Stomach (tissue), 9 donors: ENCODE measurements around the gene FKBP14. TPM values are rescaled to one million over a fixed set of nuclear protein-coding genes. Genes with fewer than 3 reads are reported as not detected.

Experiments
- DNase-seq, 2 donors: peaks; one replicate each; pipeline versions ENCODE4 v3.0.0 to v3.0.0-alpha.2; 2013 to 2019
- H3K27ac ChIP-seq, 5 donors: fragments of 200-600 bp in 4 of 5; sonication (generic) in 4 of 5; one replicate each; pipeline ENCODE4 v1.5.1; 2013 to 2019; ENCODE audit warnings: mild to moderate bottlenecking in 1 of 5, moderate library complexity in 1 of 5
- H3K27me3 ChIP-seq, 3 donors: fragments of 200-600 bp; sonication (generic); one replicate each; pipeline ENCODE4 v1.5.1; 2017 to 2019; ENCODE audit warnings: mixed run types in 1 of 3
- H3K36me3 ChIP-seq, 4 donors: fragments of 200-600 bp; sonication (generic); 1 replicate in 3 of 4; 2 replicates in 1 of 4; pipeline ENCODE4 v1.5.1; 2016 to 2019
- H3K4me1 ChIP-seq, 4 donors: fragments of 200-600 bp; sonication (generic); one replicate each; pipeline ENCODE4 v1.5.1; 2016 to 2019
- H3K4me3 ChIP-seq, 4 donors: fragments of 200-600 bp; sonication (generic) in 3 of 4; one replicate each; pipeline ENCODE4 v1.5.1; 2016 to 2019; ENCODE audit warnings: mild to moderate bottlenecking in 1 of 4
- H3K9me3 ChIP-seq, 4 donors: fragments of 200-600 bp; sonication (generic); one replicate each; pipeline ENCODE4 v1.5.1; 2016 to 2019
- CTCF ChIP-seq, 7 experiments: fragments of 450-650 bp in 4 of 7; fragments of 200-600 bp in 3 of 7; sonication (generic) in 3 of 7; IDR thresholded peaks; one replicate each; pipeline ENCODE4 v1.5.1; 2016 to 2019; ENCODE audit warnings: antibody characterized with exemption in 7 of 7, control low read depth in 2 of 7, mild to moderate bottlenecking in 1 of 7
- EP300 ChIP-seq: sonication (generic); formaldehyde crosslinking; IDR thresholded peaks from one replicate; pipeline ENCODE4 v1.6.1; 2017; ENCODE audit warnings: antibody characterized with exemption
- POLR2A ChIP-seq, 4 donors: fragments of 450-650 bp; IDR thresholded peaks; one replicate each; pipeline ENCODE4 v1.6.1; 2016; ENCODE audit warnings: antibody characterized with exemption in 4 of 4, control low read depth in 2 of 4, mild to moderate bottlenecking in 1 of 4, moderate library complexity in 1 of 4
- POLR2AphosphoS5 ChIP-seq, 3 donors: sonication (generic); formaldehyde crosslinking; IDR thresholded peaks; one replicate each; pipeline ENCODE4 v1.6.1; 2016; ENCODE audit warnings: antibody characterized with exemption in 3 of 3
- WGBS, 5 donors: extraction: QIAGEN DNeasy Blood & Tissue Kit in 3 of 5; methylation state at CpG; one replicate each; pipeline versions ENCODE4 v1.1.5 to v1.1.7; 2013 to 2018; 5-methylcytosine and 5-hydroxymethylcytosine counted together
- intact Hi-C: fragments of 100-400 bp; cut with DNase I; formaldehyde crosslinking; loops from one replicate; pipeline ENCODE4 v1.15.1; 2023; ENCODE audit warnings: low total_unique reads
- polyA plus RNA-seq, 3 donors: library from polyadenylated mRNA; stranded (reverse); fragments of 200-250 nt; gene quantifications; one replicate each; pipeline ENCODE4 v1.2.3, GENCODE V29; 2013
- total RNA-seq, 5 donors: library from RNA; depleted of rRNA; stranded (reverse); fragments of >200 nt; gene quantifications; one replicate each; pipeline versions ENCODE4 v1.1.0 to v1.2.3, GENCODE V29; 2014 to 2016
- donor health status: healthy with polysubstance abuse.
- donor health status: Bipolar disorder and iron deficiency.
- donor health status: healthy.

Gene FKBP14
- total and polyA plus RNA-seq, 8 donors: 0.29 to 45.2 (median 5.9) TPM

GRCh38 chr7:30041526-30042269, 15.2 kb upstream of the FKBP14 start:
- no peak for DNase-seq
- TF ChIP-seq POLR2A (IDR thresholded peaks at IDR 0.05) (no peak), POLR2AphosphoS5 (IDR thresholded peaks at IDR 0.05) (no peak), EP300 (no peak), CTCF (IDR thresholded peaks at IDR 0.05) (no peak)
- no peak overlapping the region for H3K4me3 ChIP-seq
- no peaks in the 10 kb centered on the region for H3K27me3 ChIP-seq
- peaks cover 0 to 18% (median 12%) of the 10 kb centered on the region in 4 donors for H3K36me3 ChIP-seq
- no peaks in the 10 kb centered on the region for H3K9me3 ChIP-seq
- 91 to 94% (median 93%) methylated on average over 4 of the region's 4 CpGs for whole genome bisulfite sequencing, 5 donors
- intact Hi-C loops: no loop called here
- no peak overlapping the region for H3K27ac ChIP-seq
- H3K4me1 ChIP-seq: peaks cover 7 to 32% (median 19%) of the 10 kb centered on the region in 4 donors

GRCh38 chr7:30040938-30041337, 14.4 kb upstream of the FKBP14 start:
- H3K27ac ChIP-seq: peak overlapping the region in 1 of 5 donors; percentile 35
- TF ChIP-seq POLR2AphosphoS5 (IDR thresholded peaks at IDR 0.05): no peak
- TF ChIP-seq POLR2A (IDR thresholded peaks at IDR 0.05): no peak
- TF ChIP-seq CTCF (IDR thresholded peaks at IDR 0.05): no peak
- no peak for TF ChIP-seq EP300

GRCh38 chr7:30038196-30038980, 11.9 kb upstream of the FKBP14 start:
- Histone ChIP-seq H3K4me1 (peaks cover 7 to 25% (median 17%) of the 10 kb centered on the region in 4 donors), H3K27me3 (no peaks in the 10 kb centered on the region), H3K36me3 (no peaks in the 10 kb centered on the region), H3K9me3 (no peaks in the 10 kb centered on the region), H3K27ac (peak overlapping the region in 1 of 5 donors; percentile 31), H3K4me3 (no peak overlapping the region)
- intact Hi-C loops: no loop called here
- no peak for TF ChIP-seq POLR2A (IDR thresholded peaks at IDR 0.05)
- TF ChIP-seq POLR2AphosphoS5 (IDR thresholded peaks at IDR 0.05): no peak
- no peak for TF ChIP-seq CTCF (IDR thresholded peaks at IDR 0.05)
- TF ChIP-seq EP300: no peak
- peak in 1 of 2 donors; percentile 33 for DNase-seq
- 70 to 90% (median 86%) methylated on average over 3 of the region's 3 CpGs for whole genome bisulfite sequencing, 5 donors

More at GRCh38 chr7:30040938-30041337, 14.4 kb upstream of the FKBP14 start:
- intact Hi-C loops: no loop called here
- no peaks in the 10 kb centered on the region for H3K27me3 ChIP-seq
- no peak overlapping the region for H3K4me3 ChIP-seq
- H3K4me1 ChIP-seq: peaks cover 7 to 25% (median 18%) of the 10 kb centered on the region in 4 donors
- no peaks in the 10 kb centered on the region for H3K9me3 ChIP-seq
- DNase-seq: no peak
- peaks cover 0 to 10% (median 5%) of the 10 kb centered on the region in 4 donors for H3K36me3 ChIP-seq

- intact Hi-C loops: no loop called here
- H3K27ac ChIP-seq: no peak overlapping the region
Observed at GRCh38 chr7:30036220-30036619, 9.7 kb upstream of the FKBP14 start.

More at GRCh38 chr7:30036220-30036619, 9.7 kb upstream of the FKBP14 start:
- 59 to 83% (median 77%) methylated on average over 2 of the region's 2 CpGs for WGBS, 5 donors
- DNase-seq: no peak
- Histone ChIP-seq H3K9me3 (no peaks in the 10 kb centered on the region), H3K27me3 (no peaks in the 10 kb centered on the region), H3K36me3 (no peaks in the 10 kb centered on the region), H3K4me3 (no peak overlapping the region), H3K4me1 (peaks cover 12 to 35% (median 22%) of the 10 kb centered on the region in 4 donors)
- TF ChIP-seq CTCF (IDR thresholded peaks at IDR 0.05) (no peak), POLR2AphosphoS5 (IDR thresholded peaks at IDR 0.05) (no peak), POLR2A (IDR thresholded peaks at IDR 0.05) (no peak), EP300 (no peak)
